OCI-M2 (cell line): ENCODE data around the gene GSTM4.
"Not testable (repeated sequence)": the region's sequence is repeated elsewhere in the genome, so short reads cannot be mapped to it uniquely, and the experiment has no call there.

Experiments used
- DNase-seq: peaks from one replicate; lab custom pipeline; 2025; ENCODE audit not compliant: unreplicated experiment; lab: John Stamatoyannopoulos, UW

GSTM4 gene

DNA sequence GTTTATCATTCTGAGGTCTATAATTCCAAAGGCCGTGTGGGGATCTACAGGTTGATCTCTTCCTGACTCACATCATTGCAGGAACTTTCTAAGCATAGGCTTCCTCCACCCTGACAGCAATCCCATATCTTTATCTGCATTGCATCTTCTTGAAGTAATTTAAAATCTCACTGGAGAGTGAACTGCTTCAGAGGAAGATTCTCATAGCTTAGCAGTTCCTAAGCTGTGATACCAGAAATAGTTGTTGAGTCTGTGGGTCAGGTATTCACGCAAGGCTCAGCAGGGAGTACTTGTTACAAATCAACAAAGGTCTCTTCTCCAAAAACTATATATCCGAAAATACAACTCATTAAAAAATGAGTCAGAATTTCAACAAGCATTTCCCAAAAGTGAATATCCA is 39.2 kb downstream of the GSTM4 start:
- DNase-seq = not testable (repeated sequence)

GRCh38 chr1:109697066-109697465 is 41.2 kb downstream of the GSTM4 start:
- DNase-seq = no peak

DNA sequence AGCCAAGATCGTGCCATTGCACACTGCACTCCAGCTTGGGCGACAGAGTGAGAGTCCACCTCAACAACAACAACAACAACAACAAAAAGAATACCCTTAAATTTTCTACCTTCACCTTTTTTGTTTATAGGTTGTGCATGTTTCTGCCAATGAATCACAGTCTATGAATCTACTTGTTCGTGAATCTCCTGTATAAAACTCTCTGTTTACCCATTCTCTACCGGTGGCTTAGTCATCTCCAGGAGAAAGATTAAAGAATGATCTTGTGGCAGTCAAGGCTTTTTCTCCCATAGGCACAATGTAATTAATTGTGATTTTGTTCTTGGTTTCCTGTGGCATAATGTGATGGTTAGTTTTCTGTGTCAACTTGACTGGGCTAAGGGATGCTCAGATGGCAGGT is 42.0 kb downstream of the GSTM4 start:
- not testable (repeated sequence) for DNase-seq

DNA sequence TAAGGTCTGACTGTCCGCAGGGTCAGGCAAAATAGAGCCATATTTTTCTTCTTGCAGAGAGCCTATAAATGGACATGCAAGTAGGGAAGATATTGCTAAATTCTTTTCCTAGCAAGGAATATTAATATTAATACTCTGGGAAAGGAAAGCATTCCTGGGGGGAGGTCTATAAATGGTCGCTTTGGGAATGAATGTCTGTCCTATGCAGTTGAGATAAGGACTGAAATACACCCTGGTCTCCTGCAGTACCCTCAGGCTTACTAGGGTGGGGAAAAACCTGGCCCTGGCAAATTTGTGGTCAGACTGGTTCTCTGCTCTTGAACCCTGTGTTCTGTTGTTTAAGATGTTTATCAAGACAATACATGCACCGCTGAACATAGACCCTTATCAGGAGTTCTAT is 47.0 kb downstream of the GSTM4 start:
- not testable (repeated sequence) for DNase-seq

DNA sequence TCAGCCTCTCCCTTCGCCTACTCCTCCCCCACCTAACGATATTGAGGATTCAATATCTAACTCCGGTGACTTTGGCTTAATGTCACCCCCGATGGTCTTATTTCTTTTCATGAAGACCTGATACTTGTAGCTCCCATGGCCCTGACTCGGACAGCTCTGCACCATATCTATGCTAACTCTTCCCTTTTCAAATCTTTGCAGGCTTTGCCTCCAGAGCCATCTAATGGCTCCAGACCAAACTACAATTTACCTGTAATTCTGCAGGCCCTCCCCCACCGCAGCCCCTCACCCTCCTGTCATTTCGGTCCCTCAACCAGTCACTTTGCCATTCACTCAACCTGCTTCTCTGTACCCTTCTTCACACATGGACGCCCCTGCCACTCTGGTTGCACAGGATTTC is 48.3 kb downstream of the GSTM4 start:
- no peak for DNase-seq

GRCh38 chr1:109705411-109705810 is 49.5 kb downstream of the GSTM4 start:
- DNase-seq = no peak

- DNase-seq = not testable (repeated sequence)
Measured at GRCh38 chr1:109708949-109709348, 53.0 kb downstream of the GSTM4 start.

DNA sequence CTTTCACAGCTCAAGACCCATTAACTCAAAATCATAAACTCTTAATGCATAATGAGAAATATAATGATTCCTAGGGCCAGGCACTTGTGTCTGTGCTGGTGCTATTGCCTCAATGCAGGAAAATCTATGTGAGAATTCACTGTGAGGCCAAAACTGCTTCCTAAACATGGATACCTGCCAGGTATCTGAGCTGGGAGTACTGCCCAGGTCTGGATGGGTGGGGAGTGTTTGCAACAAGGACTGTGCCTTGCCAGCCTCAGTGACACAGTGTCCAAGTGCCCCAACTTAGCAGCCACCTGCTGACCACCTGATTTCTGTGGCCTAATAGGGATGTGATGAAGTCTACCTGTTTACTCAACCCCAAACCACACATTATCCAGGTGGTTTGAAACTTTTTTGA is 53.9 kb downstream of the GSTM4 start:
- not testable (repeated sequence) for DNase-seq
